ENCODE data around the gene ANO3.

- TF ChIP-seq POLR2A (IDR thresholded peaks at IDR 0.05; ENCODE audit: low read length), result no peak
- TF ChIP-seq GATA1 (IDR thresholded peaks at IDR 0.05; ENCODE audit: low read depth, low read length), result no peak
Observed at GRCh38 chr11:26470992-26471391, 139.1 kb downstream of the ANO3 start.
